ENCODE measurements around the gene TTLL5. TPM values are rescaled to one million over a fixed set of nuclear protein-coding genes. Genes with fewer than 3 reads are reported as not detected.

TTLL5 gene
- polyA plus RNA-seq, 1 of the 3 experiments (the other 2 are of a cell fraction): 9.6 TPM

DNA sequence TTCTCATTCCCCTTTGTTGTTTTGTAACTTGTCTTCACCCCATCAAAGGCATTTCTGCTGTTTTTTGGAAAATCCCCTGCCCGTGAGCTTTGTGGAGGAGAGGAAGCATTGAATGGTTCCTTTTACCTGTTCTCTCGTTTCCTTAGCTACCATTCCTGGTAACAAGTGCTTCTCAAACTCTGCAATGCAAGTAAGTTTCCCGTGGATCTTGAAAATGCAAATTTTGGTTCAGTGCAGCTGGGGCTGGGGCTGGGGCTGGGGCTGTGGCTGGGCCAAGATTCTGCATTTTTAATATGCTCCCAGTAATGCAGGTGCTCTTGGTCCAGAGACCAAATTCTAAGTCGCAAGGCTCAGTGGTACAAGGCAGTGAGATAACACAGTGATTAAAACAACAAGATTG, 151.6 kb downstream of the TTLL5 start:
- no peak for DNase-seq
- Histone ChIP-seq H3K9ac (no peak overlapping the region), H3K9me2 (no peaks in the 10 kb centered on the region), H3K4me2 (no peak overlapping the region), H3K4me3 (ENCODE audit: low read depth in 2 of 2, low read length in 1 of 2) (no peak overlapping the region), H3F3A (replicated peaks; ENCODE audit: insufficient read depth) (no peaks in the 10 kb centered on the region), H3K27ac (ENCODE audit: low read depth in 2 of 2, low read length in 1 of 2) (no peak overlapping the region), H3K79me2 (ENCODE audit: insufficient read depth) (no peaks in the 10 kb centered on the region), H3K36me3 (replicated peaks in 1 of 2; ENCODE audit: control insufficient read depth in 1 of 2, insufficient read depth in 2 of 2, low read length in 1 of 2) (peaks cover 0 to 7% of the 10 kb centered on the region in 2 experiments), H3K4me1 (ENCODE audit: control insufficient read depth in 1 of 2, insufficient read depth in 2 of 2, low read depth in 1 of 2, low read length in 1 of 2) (peaks cover 0 to 4% of the 10 kb centered on the region in 2 experiments; a peak in 1 of 4 replicates), H4K20me1 (ENCODE audit: insufficient read depth) (no peaks in the 10 kb centered on the region), H3K27me3 (ENCODE audit: insufficient read depth) (no peaks in the 10 kb centered on the region), H2AFZ (ENCODE audit: low read depth) (no peak overlapping the region), H3K9me3 (no peaks in the 10 kb centered on the region)
- ChIA-PET CTCF (interaction anchor here (0.8 to 3.5 kb wide), 5 partner anchors 10 to 167 kb away, joined by 3 to 11 read pairs (median 4); no protein-coding TSS in a partner anchor), POLR2A (no interaction called here)
- TF ChIP-seq SIN3A (IDR thresholded peaks at IDR 0.05; ENCODE audit: borderline replicate concordance, low read depth, low read length) (no peak), TCF12 (IDR thresholded peaks at IDR 0.05) (no peak), SMC3 (IDR thresholded peaks at IDR 0.05; ENCODE audit: low read depth, low read length) (no peak), MEF2A (IDR thresholded peaks at IDR 0.05; ENCODE audit: borderline replicate concordance, low read depth) (no peak), NFIC (IDR thresholded peaks at IDR 0.05; ENCODE audit: borderline replicate concordance) (no peak), REST (IDR thresholded peaks at IDR 0.05; ENCODE audit: low read depth, low read length) (no peak), USF1 (IDR thresholded peaks at IDR 0.05; ENCODE audit: borderline replicate concordance, low read depth) (no peak), RCOR1 (IDR thresholded peaks at IDR 0.05; ENCODE audit: low read length) (no peak), EZH2phosphoT487 (IDR thresholded peaks at IDR 0.05; ENCODE audit: borderline replicate concordance, low read depth) (no peak), RFX5 (IDR thresholded peaks at IDR 0.05; ENCODE audit: low read length) (no peak), IRF3 (IDR thresholded peaks at IDR 0.05; ENCODE audit: low read depth, low read length) (no peak), NRF1 (IDR thresholded peaks at IDR 0.05; ENCODE audit: low read depth, low read length) (no peak), GABPA (IDR thresholded peaks at IDR 0.05; ENCODE audit: low read depth) (no peak)
- TF ChIP-seq, protein P1, sequence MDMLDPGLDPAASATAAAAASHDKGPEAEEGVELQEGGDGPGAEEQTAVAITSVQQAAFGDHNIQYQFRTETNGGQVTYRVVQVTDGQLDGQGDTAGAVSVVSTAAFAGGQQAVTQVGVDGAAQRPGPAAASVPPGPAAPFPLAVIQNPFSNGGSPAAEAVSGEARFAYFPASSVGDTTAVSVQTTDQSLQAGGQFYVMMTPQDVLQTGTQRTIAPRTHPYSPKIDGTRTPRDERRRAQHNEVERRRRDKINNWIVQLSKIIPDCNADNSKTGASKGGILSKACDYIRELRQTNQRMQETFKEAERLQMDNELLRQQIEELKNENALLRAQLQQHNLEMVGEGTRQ (IDR thresholded peaks at IDR 0.05; ENCODE audit: borderline replicate concordance, low read depth, low read length): no peak
- 91% methylated on average over 4 of the region's 4 CpGs for WGBS (ENCODE audit: low lambda C conversion rate)

Measured in SK-N-SH (cell line).